Neuronal stem cell (in vitro differentiated cells): ENCODE data around the gene FBXW5.

Experiments used
- DNase-seq: peaks from one replicate; pipeline ENCODE4 v3.0.0-alpha.2; 2013; ENCODE audit warnings: low spot score
- H2AFZ ChIP-seq: one replicate; pipeline ENCODE4 v1.6.1; 2013; ENCODE audit warnings: mild to moderate bottlenecking, low read length, inconsistent platforms
- H2AK5ac ChIP-seq: 2 replicates; pipeline ENCODE4 v1.6.1; 2013; ENCODE audit warnings: low read depth, mild to moderate bottlenecking, inconsistent platforms, low read length, moderate library complexity, mixed read lengths
- H2BK120ac ChIP-seq: 2 replicates; pipeline ENCODE4 v1.6.1; 2013; ENCODE audit warnings: low read depth, mild to moderate bottlenecking, inconsistent platforms, low read length, moderate library complexity, mixed read lengths
- H2BK12ac ChIP-seq: one replicate; pipeline ENCODE4 v1.6.1; 2013; ENCODE audit warnings: low read length, inconsistent platforms
- H2BK15ac ChIP-seq: 2 replicates; pipeline ENCODE4 v1.6.1; 2013; ENCODE audit warnings: mild to moderate bottlenecking, low read length, inconsistent platforms, mixed read lengths
- H2BK5ac ChIP-seq: one replicate; pipeline ENCODE4 v1.6.1; 2013; ENCODE audit warnings: inconsistent platforms, mild to moderate bottlenecking, low read length, moderate library complexity
- H3K14ac ChIP-seq: one replicate; pipeline ENCODE4 v1.6.1; 2013; ENCODE audit warnings: low read length, inconsistent platforms
- H3K18ac ChIP-seq: 2 replicates; pipeline ENCODE4 v1.6.1; 2013; ENCODE audit warnings: low read length, inconsistent platforms
- H3K23ac ChIP-seq: 2 replicates; pipeline ENCODE4 v1.6.1; 2013; ENCODE audit warnings: low read depth, mild to moderate bottlenecking, mixed read lengths, low read length, inconsistent platforms; ENCODE audit not compliant: poor library complexity
- H3K27ac ChIP-seq: replicated peaks from 3 replicates; pipeline ENCODE4 v1.5.1; 2013; ENCODE audit warnings: low read length, inconsistent platforms
- H3K27me3 ChIP-seq, 3 experiments: 2 replicates each; pipeline ENCODE4 v1.6.1; 2013; ENCODE audit warnings: low read length in 3 of 3, mild to moderate bottlenecking in 2 of 3, inconsistent platforms in 1 of 3, low read depth in 1 of 3, mixed read lengths in 1 of 3, moderate library complexity in 1 of 3; ENCODE audit not compliant: control insufficient read depth in 3 of 3, insufficient read depth in 3 of 3
- H3K36me3 ChIP-seq, 2 donors: replicated peaks in 1 of 2; 2 replicates each; pipeline ENCODE4 v1.6.1; 2013; ENCODE audit warnings: low read length in 2 of 2; ENCODE audit not compliant: control insufficient read depth in 2 of 2, insufficient read depth in 2 of 2
- H3K4ac ChIP-seq: 2 replicates; pipeline ENCODE4 v1.6.1; 2013; ENCODE audit warnings: inconsistent platforms, mild to moderate bottlenecking, low read length, moderate library complexity
- H3K4me1 ChIP-seq, 2 donors: 1 replicate in 1 of 2; 2 replicates in 1 of 2; pipeline ENCODE4 v1.6.1; 2013; ENCODE audit warnings: low read length in 2 of 2, low read depth in 1 of 2; ENCODE audit not compliant: control insufficient read depth in 2 of 2, insufficient read depth in 1 of 2
- H3K4me2 ChIP-seq: one replicate; pipeline ENCODE4 v1.6.1; 2013; ENCODE audit warnings: mild to moderate bottlenecking, low read length, inconsistent platforms; ENCODE audit not compliant: insufficient read depth, poor library complexity, severe bottlenecking
- H3K4me3 ChIP-seq, 2 donors: 2 replicates each; pipeline ENCODE4 v1.5.1; 2013; ENCODE audit warnings: low read length in 2 of 2, mild to moderate bottlenecking in 2 of 2, inconsistent platforms in 1 of 2, moderate library complexity in 1 of 2
- H3K79me1 ChIP-seq: one replicate; pipeline ENCODE4 v1.6.1; 2013; ENCODE audit warnings: low read depth, mild to moderate bottlenecking, inconsistent platforms, low read length, moderate library complexity
- H3K9ac ChIP-seq: one replicate; pipeline ENCODE4 v1.6.1; 2013; ENCODE audit warnings: mild to moderate bottlenecking, low read depth, low read length, inconsistent platforms; ENCODE audit not compliant: poor library complexity
- H3K9me3 ChIP-seq, 2 donors: replicated peaks in 1 of 2; 2 replicates each; pipeline versions ENCODE3 to v1.6.1; 2013; ENCODE audit warnings: low read length in 2 of 2, mild to moderate bottlenecking in 2 of 2, inconsistent platforms in 1 of 2, low read depth in 1 of 2, mixed read lengths in 1 of 2, moderate library complexity in 1 of 2; ENCODE audit not compliant: control insufficient read depth in 2 of 2, insufficient read depth in 1 of 2
- H4K8ac ChIP-seq: one replicate; pipeline ENCODE4 v1.6.1; 2013; ENCODE audit warnings: low read depth, mild to moderate bottlenecking, inconsistent platforms, low read length, moderate library complexity
- H4K91ac ChIP-seq: one replicate; pipeline ENCODE4 v1.6.1; 2013; ENCODE audit warnings: low read length, low read depth, mild to moderate bottlenecking, inconsistent platforms; ENCODE audit not compliant: poor library complexity
- WGBS, 2 donors: extraction: QIAGEN DNeasy Blood & Tissue Kit; methylation state at CpG; one replicate each; pipeline ENCODE4 v1.1.7; 2013; ENCODE audit warnings: missing lambda C conversion rate in 2 of 2, mixed read lengths in 1 of 2; ENCODE audit not compliant: insufficient read length in 2 of 2, insufficient replicate concordance in 1 of 2; ENCODE audit errors: extremely low coverage in 2 of 2; 5-methylcytosine and 5-hydroxymethylcytosine counted together

Gene FBXW5

DNA sequence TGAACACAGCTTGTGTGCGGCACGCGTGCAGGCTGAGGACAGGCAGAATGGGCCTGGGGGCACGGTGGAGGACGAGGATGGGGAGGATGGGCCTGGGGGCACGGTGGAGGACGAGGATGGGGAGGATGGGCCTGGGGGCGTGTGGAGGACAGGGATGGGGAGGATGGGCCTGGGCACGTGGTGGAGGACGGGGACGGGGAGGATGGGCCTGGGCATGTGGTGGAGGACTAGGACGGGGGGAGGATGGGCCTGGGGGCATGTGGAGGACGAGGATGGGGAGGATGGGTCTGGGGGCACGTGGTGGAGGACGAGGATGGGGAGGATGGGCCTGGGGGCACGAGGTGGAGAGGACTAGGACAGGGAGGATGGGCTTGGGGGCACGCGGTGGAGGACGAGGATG is 22.0 kb downstream of the FBXW5 start:
- H3K4ac ChIP-seq, result no peak overlapping the region
- no peaks in the 10 kb centered on the region for H3K4me1 ChIP-seq
- no peak overlapping the region for H2BK5ac ChIP-seq
- peaks cover 50 to 84% of the 10 kb centered on the region in 2 donors for H3K36me3 ChIP-seq
- WGBS, 2 donors, result no CpG with 5 or more reads among the region's 19 CpGs
- H3K4me2 ChIP-seq, result no peak overlapping the region
- H3K14ac ChIP-seq, result peak overlapping the region; percentile 56
- no peak overlapping the region for H2AK5ac ChIP-seq
- H2BK12ac ChIP-seq, result no peak overlapping the region
- H2BK15ac ChIP-seq, result no peak overlapping the region
- no peak overlapping the region for H3K4me3 ChIP-seq
- no peak overlapping the region for H4K91ac ChIP-seq
- H3K27me3 ChIP-seq, result no peaks in the 10 kb centered on the region
- peak overlapping the region; percentile 18 for H3K23ac ChIP-seq
- no peak overlapping the region for H3K27ac ChIP-seq
- no peak overlapping the region for H2AFZ ChIP-seq
- no peak overlapping the region for H2BK120ac ChIP-seq
- no peak overlapping the region for H4K8ac ChIP-seq
- no peaks in the 10 kb centered on the region for H3K9me3 ChIP-seq
- peak overlapping the region; percentile 44 for H3K9ac ChIP-seq
- H3K79me1 ChIP-seq, result peaks cover 5% of the 10 kb centered on the region
- H3K18ac ChIP-seq, result no peak overlapping the region
- no peak for DNase-seq

DNA sequence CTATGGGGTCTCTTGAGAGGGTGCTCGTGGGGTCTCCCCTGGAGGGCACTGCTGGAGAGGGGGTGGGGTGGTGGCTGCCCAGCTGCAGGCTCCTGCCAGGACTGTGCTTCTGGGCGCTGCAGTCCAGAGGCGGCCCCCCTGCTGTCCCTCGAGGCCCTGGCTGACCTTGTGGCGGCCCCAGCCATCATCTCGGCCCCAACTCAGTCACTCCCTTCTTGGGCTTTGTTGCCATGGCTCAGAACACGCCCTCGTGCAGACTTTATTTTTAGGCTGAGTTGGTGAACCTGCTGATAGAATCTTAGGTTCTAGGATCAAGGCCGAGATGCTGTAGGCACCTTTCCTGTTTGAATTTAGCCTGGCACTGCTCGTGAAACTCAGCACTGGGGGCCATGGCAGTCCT is 22.8 kb downstream of the FBXW5 start:
- Histone ChIP-seq H3K14ac (no peak overlapping the region), H3K9me3 (no peaks in the 10 kb centered on the region), H3K4me1 (no peaks in the 10 kb centered on the region), H2BK5ac (no peak overlapping the region), H4K8ac (no peak overlapping the region), H2BK12ac (no peak overlapping the region), H3K27ac (no peak overlapping the region), H3K79me1 (peaks cover 5% of the 10 kb centered on the region), H3K18ac (no peak overlapping the region), H3K9ac (no peak overlapping the region), H2AFZ (no peak overlapping the region), H3K4me3 (no peak overlapping the region), H2BK120ac (no peak overlapping the region), H2BK15ac (no peak overlapping the region), H4K91ac (no peak overlapping the region), H3K36me3 (peaks cover 51 to 84% of the 10 kb centered on the region in 2 donors), H2AK5ac (no peak overlapping the region), H3K4ac (no peak overlapping the region), H3K27me3 (no peaks in the 10 kb centered on the region), H3K23ac (peak overlapping the region; percentile 43), H3K4me2 (no peak overlapping the region)
- WGBS, 2 donors, result no CpG with 5 or more reads among the region's 10 CpGs
- no peak for DNase-seq

GRCh38 chr9:136921307-136921706 is 23.2 kb downstream of the FBXW5 start:
- peaks cover 52 to 84% of the 10 kb centered on the region in 2 donors for H3K36me3 ChIP-seq
- H3K9me3 ChIP-seq, result no peaks in the 10 kb centered on the region
- H2AK5ac ChIP-seq, result no peak overlapping the region
- H3K27ac ChIP-seq, result no peak overlapping the region
- no peak overlapping the region for H4K8ac ChIP-seq
- H3K4me3 ChIP-seq, result no peak overlapping the region
- H2BK15ac ChIP-seq, result no peak overlapping the region
- H3K4me2 ChIP-seq, result no peak overlapping the region
- no peak overlapping the region for H3K9ac ChIP-seq
- no peaks in the 10 kb centered on the region for H3K27me3 ChIP-seq
- WGBS, 2 donors, result no CpG with 5 or more reads among the region's 11 CpGs
- peaks cover 4% of the 10 kb centered on the region for H3K79me1 ChIP-seq
- H3K4me1 ChIP-seq, result no peaks in the 10 kb centered on the region
- no peak for DNase-seq
- no peak overlapping the region for H3K18ac ChIP-seq
- no peak overlapping the region for H2BK12ac ChIP-seq
- H2BK5ac ChIP-seq, result no peak overlapping the region
- H3K23ac ChIP-seq, result no peak overlapping the region
- H2AFZ ChIP-seq, result no peak overlapping the region
- no peak overlapping the region for H3K14ac ChIP-seq
- H2BK120ac ChIP-seq, result no peak overlapping the region
- no peak overlapping the region for H4K91ac ChIP-seq
- H3K4ac ChIP-seq, result no peak overlapping the region

DNA sequence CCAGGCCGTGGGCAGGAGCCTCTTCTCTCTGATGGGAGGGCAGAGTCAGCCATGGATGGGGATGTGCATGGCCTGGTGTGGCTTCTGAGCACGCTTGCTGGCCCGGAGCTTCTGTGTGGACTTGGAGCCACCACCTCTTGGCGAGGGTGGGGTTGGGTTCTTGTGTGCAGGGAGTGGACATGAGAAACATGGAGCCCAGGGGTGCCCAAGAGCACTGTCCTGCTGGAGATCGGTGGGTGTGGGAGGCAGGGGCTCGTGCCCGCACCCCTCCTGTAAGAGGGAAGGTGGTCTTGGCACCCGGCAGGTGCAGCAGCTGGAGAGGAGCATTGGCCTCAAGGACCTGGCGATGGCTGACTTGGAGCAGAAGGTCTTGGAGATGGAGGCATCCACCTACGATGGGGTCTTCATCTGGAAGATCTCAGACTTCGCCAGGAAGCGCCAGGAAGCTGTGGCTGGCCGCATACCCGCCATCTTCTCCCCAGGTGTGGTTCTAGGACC is 23.8 kb downstream of the FBXW5 start:
- H2AFZ ChIP-seq, result no peak overlapping the region
- peaks cover 0 to 2% (median 0%) of the 10 kb centered on the region in 3 experiments for H3K27me3 ChIP-seq
- no peaks in the 10 kb centered on the region for H3K9me3 ChIP-seq
- H3K36me3 ChIP-seq, result peaks cover 53 to 84% of the 10 kb centered on the region in 2 donors
- no peak overlapping the region for H3K4me3 ChIP-seq
- peak overlapping the region; percentile 65 for H3K23ac ChIP-seq
- no CpG with 5 or more reads among the region's 14 CpGs for WGBS, 2 donors
- H3K79me1 ChIP-seq, result peaks cover 2% of the 10 kb centered on the region
- no peak overlapping the region for H3K27ac ChIP-seq
- no peak overlapping the region for H3K4ac ChIP-seq
- no peak overlapping the region for H4K8ac ChIP-seq
- no peak overlapping the region for H2BK120ac ChIP-seq
- no peak overlapping the region for H4K91ac ChIP-seq
- no peak overlapping the region for H2BK12ac ChIP-seq
- H2AK5ac ChIP-seq, result no peak overlapping the region
- H3K4me1 ChIP-seq, result no peaks in the 10 kb centered on the region
- no peak overlapping the region for H2BK5ac ChIP-seq
- no peak for DNase-seq
- no peak overlapping the region for H3K18ac ChIP-seq
- no peak overlapping the region for H3K14ac ChIP-seq
- no peak overlapping the region for H3K9ac ChIP-seq
- H3K4me2 ChIP-seq, result no peak overlapping the region
- no peak overlapping the region for H2BK15ac ChIP-seq
